CD14-positive monocyte (primary cell): ENCODE measurements around the gene PIK3IP1. TPM values are rescaled to one million over a fixed set of nuclear protein-coding genes. Genes with fewer than 3 reads are reported as not detected.

Experiments used
- DNase-seq, 3 donors: peaks; one replicate each; pipeline ENCODE4 v3.0.0-alpha.2; 2011 to 2022
- H2AFZ ChIP-seq: 2 replicates; pipeline ENCODE4 v1.6.0; 2012; ENCODE audit warnings: mild to moderate bottlenecking, low read depth, low read length, inconsistent platforms; ENCODE audit not compliant: insufficient read depth, poor library complexity, severe bottlenecking
- H3K27ac ChIP-seq, 2 donors: 1 replicate in 1 of 2; 2 replicates in 1 of 2; pipeline ENCODE4 v1.5.1; 2012 to 2013; ENCODE audit warnings: low read length in 2 of 2, control low read depth in 1 of 2, inconsistent platforms in 1 of 2, low read depth in 1 of 2, mild to moderate bottlenecking in 1 of 2
- H3K27me3 ChIP-seq, 2 donors: one replicate each; pipeline versions ENCODE4 v1.6.0 to v1.6.1; 2011 to 2013; ENCODE audit warnings: low read length in 2 of 2; ENCODE audit not compliant: control insufficient read depth in 2 of 2, insufficient read depth in 2 of 2
- H3K36me3 ChIP-seq, 2 donors: replicated peaks in 1 of 2; 1 replicate in 1 of 2; 2 replicates in 1 of 2; pipeline versions ENCODE4 v1.5.1 to v1.6.1; 2012 to 2013; ENCODE audit warnings: low read length in 2 of 2, control low read depth in 1 of 2, inconsistent platforms in 1 of 2, mild to moderate bottlenecking in 1 of 2; ENCODE audit not compliant: insufficient read depth in 2 of 2, control insufficient read depth in 1 of 2
- H3K4me1 ChIP-seq, 2 donors: 1 replicate in 1 of 2; 2 replicates in 1 of 2; pipeline versions ENCODE4 v1.5.1 to v1.6.1; 2012 to 2013; ENCODE audit warnings: low read length in 2 of 2, control low read depth in 1 of 2, inconsistent platforms in 1 of 2, mild to moderate bottlenecking in 1 of 2, moderate library complexity in 1 of 2; ENCODE audit not compliant: insufficient read depth in 2 of 2, control insufficient read depth in 1 of 2
- H3K4me2 ChIP-seq: replicated peaks from 2 replicates; pipeline ENCODE3; 2012; ENCODE audit warnings: low read length, moderate library complexity, mild to moderate bottlenecking; ENCODE audit not compliant: poor library complexity, severe bottlenecking; ENCODE audit errors: extremely low read depth
- H3K4me3 ChIP-seq, 3 experiments: fragments of 200-600 bp in 1 of 3; sonication (generic) in 1 of 3; replicated peaks in 1 of 3; 1 replicate in 2 of 3; 2 replicates in 1 of 3; pipeline ENCODE4 v1.5.1; 2011 to 2013; ENCODE audit warnings: low read length in 3 of 3, mild to moderate bottlenecking in 3 of 3, control low read depth in 2 of 3, low read depth in 2 of 3, inconsistent platforms in 1 of 3, moderate library complexity in 1 of 3
- H3K79me2 ChIP-seq: 2 replicates; pipeline ENCODE4 v1.6.0; 2012; ENCODE audit warnings: mild to moderate bottlenecking, control low read depth, inconsistent platforms, low read length, moderate library complexity; ENCODE audit not compliant: insufficient read depth
- H3K9ac ChIP-seq: 2 replicates; pipeline ENCODE4 v1.6.0; 2017; ENCODE audit warnings: low read length, mild to moderate bottlenecking; ENCODE audit not compliant: insufficient read depth, poor library complexity, severe bottlenecking
- H3K9me3 ChIP-seq, 2 donors: replicated peaks in 1 of 2; 1 replicate in 1 of 2; 2 replicates in 1 of 2; pipeline versions ENCODE4 v1.5.1 to v1.6.1; 2012 to 2013; ENCODE audit warnings: low read length in 2 of 2, control low read depth in 1 of 2; ENCODE audit not compliant: control insufficient read depth in 1 of 2, insufficient read depth in 1 of 2
- H4K20me1 ChIP-seq: 2 replicates; pipeline ENCODE4 v1.6.0; 2012; ENCODE audit warnings: mild to moderate bottlenecking, low read length, control low read depth, moderate library complexity; ENCODE audit not compliant: insufficient read depth
- H3K27ac Mint-ChIP-seq, 7 donors: one replicate each; pipeline ENCODE4 v1.8.0; 2020; ENCODE audit warnings: mild to moderate bottlenecking in 7 of 7, mixed read lengths in 7 of 7, moderate library complexity in 6 of 7, inconsistent platforms in 2 of 7
- H3K27me3 Mint-ChIP-seq, 3 donors: one replicate each; pipeline ENCODE4 v1.8.0; 2021 to 2022; ENCODE audit warnings: low read depth in 3 of 3, mild to moderate bottlenecking in 3 of 3, mixed read lengths in 3 of 3, moderate library complexity in 3 of 3, inconsistent platforms in 1 of 3
- H3K36me3 Mint-ChIP-seq, 2 donors: one replicate each; pipeline ENCODE4 v1.8.0; 2020; ENCODE audit warnings: mixed read lengths in 2 of 2, inconsistent platforms in 1 of 2, mild to moderate bottlenecking in 1 of 2
- H3K4me1 Mint-ChIP-seq: one replicate; pipeline ENCODE4 v1.8.0; 2020; ENCODE audit warnings: mild to moderate bottlenecking, mixed read lengths
- H3K4me3 Mint-ChIP-seq, 2 donors: one replicate each; pipeline ENCODE4 v1.8.0; 2020; ENCODE audit warnings: mild to moderate bottlenecking in 2 of 2, mixed read lengths in 2 of 2, moderate library complexity in 1 of 2
- H3K9me3 Mint-ChIP-seq, 7 donors: one replicate each; pipeline ENCODE4 v1.8.0; 2020 to 2022; ENCODE audit warnings: mixed read lengths in 7 of 7, mild to moderate bottlenecking in 6 of 7, moderate library complexity in 6 of 7, inconsistent platforms in 2 of 7
- WGBS: methylation state at CpG from one replicate; pipeline ENCODE4 v1.1.5; 2013; ENCODE audit warnings: missing lambda C conversion rate; ENCODE audit not compliant: insufficient coverage; 5-methylcytosine and 5-hydroxymethylcytosine counted together
- intact Hi-C, 2 donors: fragments of 100-400 bp; cut with micrococcal nuclease; formaldehyde crosslinking; loops; one replicate each; pipeline versions ENCODE4 v1.15.0 to v1.15.1; 2023
- polyA plus RNA-seq, 3 donors: library from polyadenylated mRNA; depleted of rRNA in 1 of 3; unstranded in 2 of 3; stranded (reverse) in 1 of 3; fragments of 300-500 nt in 2 of 3; fragments of >200 nt in 1 of 3; fragmentation: Illumina TruSeq in 2 of 3; gene quantifications; 1 replicate in 2 of 3; 2 replicates in 1 of 3; pipeline ENCODE4 v1.2.3, GENCODE V29; 2012 to 2021
- TF ChIP-seq, protein P1 (sequence below): fragments of 200-600 bp; IDR thresholded peaks from one replicate; pipeline ENCODE4 v1.8.0; 2022; ENCODE audit warnings: antibody characterized with exemption, mild to moderate bottlenecking

Gene PIK3IP1
- polyA plus RNA-seq, 3 donors, result 21.8 to 37.3 (median 21.9) TPM

DNA sequence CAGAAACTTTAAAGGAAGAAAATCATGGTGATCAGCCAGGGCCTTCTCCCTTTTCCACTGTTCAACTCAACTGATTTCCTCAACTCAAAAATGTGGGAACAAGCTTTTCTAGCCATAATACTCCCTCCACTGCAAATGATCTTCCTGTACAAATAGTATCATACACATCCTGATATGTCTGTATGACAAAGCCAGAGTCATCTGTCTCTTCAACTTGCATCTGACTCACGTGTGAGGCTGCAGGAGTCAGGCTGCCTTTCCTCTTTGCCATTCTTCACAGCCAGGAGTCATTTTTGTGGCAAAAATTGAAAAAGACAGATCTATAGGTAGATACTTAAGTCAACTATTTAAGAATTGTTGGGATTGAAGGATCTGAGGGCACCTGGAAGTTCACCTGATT lies 40.6 kb upstream of the PIK3IP1 start:
- intact Hi-C loops, result no loop called here
- no peaks in the 10 kb centered on the region for H3K27me3 ChIP-seq

DNA sequence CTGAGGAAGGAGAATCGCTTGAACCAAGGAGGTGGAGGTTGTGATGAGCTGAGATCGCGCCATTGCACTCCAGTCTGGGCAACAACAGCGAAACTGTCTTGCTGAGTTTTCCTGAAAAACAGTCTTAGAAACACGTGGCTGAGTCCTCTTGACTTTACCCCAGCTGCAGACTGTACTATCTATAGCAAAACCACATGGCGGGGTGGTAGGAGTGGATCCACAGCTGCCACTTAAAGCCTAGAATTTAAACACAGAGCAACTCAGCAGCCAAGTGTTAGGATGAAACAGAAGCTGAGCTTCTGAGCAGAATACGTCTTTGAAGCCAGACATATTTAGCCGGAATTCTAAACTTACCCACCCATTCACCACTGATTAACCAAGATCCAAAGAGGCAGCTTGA lies 39.7 kb upstream of the PIK3IP1 start:
- H3K27me3 ChIP-seq, result no peaks in the 10 kb centered on the region
- peaks cover 6% of the 10 kb centered on the region for H3K79me2 ChIP-seq
- H3K9ac ChIP-seq, result no peak overlapping the region
- H3K27ac Mint-ChIP-seq, result no peak overlapping the region
- DNase-seq, result no peak
- peaks cover 88 to 98% of the 10 kb centered on the region in 2 donors for H3K36me3 Mint-ChIP-seq
- TF ChIP-seq, protein P1, sequence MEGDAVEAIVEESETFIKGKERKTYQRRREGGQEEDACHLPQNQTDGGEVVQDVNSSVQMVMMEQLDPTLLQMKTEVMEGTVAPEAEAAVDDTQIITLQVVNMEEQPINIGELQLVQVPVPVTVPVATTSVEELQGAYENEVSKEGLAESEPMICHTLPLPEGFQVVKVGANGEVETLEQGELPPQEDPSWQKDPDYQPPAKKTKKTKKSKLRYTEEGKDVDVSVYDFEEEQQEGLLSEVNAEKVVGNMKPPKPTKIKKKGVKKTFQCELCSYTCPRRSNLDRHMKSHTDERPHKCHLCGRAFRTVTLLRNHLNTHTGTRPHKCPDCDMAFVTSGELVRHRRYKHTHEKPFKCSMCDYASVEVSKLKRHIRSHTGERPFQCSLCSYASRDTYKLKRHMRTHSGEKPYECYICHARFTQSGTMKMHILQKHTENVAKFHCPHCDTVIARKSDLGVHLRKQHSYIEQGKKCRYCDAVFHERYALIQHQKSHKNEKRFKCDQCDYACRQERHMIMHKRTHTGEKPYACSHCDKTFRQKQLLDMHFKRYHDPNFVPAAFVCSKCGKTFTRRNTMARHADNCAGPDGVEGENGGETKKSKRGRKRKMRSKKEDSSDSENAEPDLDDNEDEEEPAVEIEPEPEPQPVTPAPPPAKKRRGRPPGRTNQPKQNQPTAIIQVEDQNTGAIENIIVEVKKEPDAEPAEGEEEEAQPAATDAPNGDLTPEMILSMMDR, result no peak
- intact Hi-C loops, result no loop called here
- peaks cover 91 to 95% of the 10 kb centered on the region in 2 donors for H3K36me3 ChIP-seq
- H2AFZ ChIP-seq, result no peak overlapping the region
- no peak overlapping the region for H3K27ac ChIP-seq
- H3K9me3 Mint-ChIP-seq, result peaks cover 0 to 2% (median 0%) of the 10 kb centered on the region in 7 donors
- no peaks in the 10 kb centered on the region for H3K4me1 ChIP-seq
- no peak overlapping the region for H3K4me2 ChIP-seq
- WGBS, result 98% methylated on average over 6 of the region's 8 CpGs
- peaks cover 0 to 3% (median 0%) of the 10 kb centered on the region in 3 donors for H3K27me3 Mint-ChIP-seq
- H3K4me3 ChIP-seq, result no peak overlapping the region
- no peaks in the 10 kb centered on the region for H3K4me1 Mint-ChIP-seq
- H3K4me3 Mint-ChIP-seq, result no peak overlapping the region
- H3K9me3 ChIP-seq, result no peaks in the 10 kb centered on the region
- peaks cover 15% of the 10 kb centered on the region for H4K20me1 ChIP-seq

More for the DNA sequence above, 40.6 kb upstream of the PIK3IP1 start:
- no peak overlapping the region for H3K4me2 ChIP-seq
- Mint-ChIP-seq H3K4me3 (no peak overlapping the region), H3K36me3 (peaks cover 88 to 95% of the 10 kb centered on the region in 2 donors), H3K4me1 (no peaks in the 10 kb centered on the region), H3K9me3 (peaks cover 0 to 2% (median 0%) of the 10 kb centered on the region in 7 donors), H3K27me3 (peaks cover 0 to 3% (median 0%) of the 10 kb centered on the region in 3 donors), H3K27ac (peak overlapping the region in 2 of 7 donors; percentile 1)
- H3K9ac ChIP-seq, result no peak overlapping the region
- H3K4me3 ChIP-seq, result no peak overlapping the region
- no peak overlapping the region for H3K27ac ChIP-seq
- peaks cover 6% of the 10 kb centered on the region for H3K79me2 ChIP-seq
- no peaks in the 10 kb centered on the region for H3K9me3 ChIP-seq
- H3K36me3 ChIP-seq, result peaks cover 91 to 95% of the 10 kb centered on the region in 2 donors
- peaks cover 22% of the 10 kb centered on the region for H4K20me1 ChIP-seq
- no peak overlapping the region for H2AFZ ChIP-seq
- DNase-seq, result no peak
- H3K4me1 ChIP-seq, result no peaks in the 10 kb centered on the region
- whole genome bisulfite sequencing, result no CpG with 5 or more reads among the region's 1 CpG
- TF ChIP-seq, protein P1, result no peak
